Hepatic stellate cell (primary cell): ENCODE data around the gene CCR6.
A peak's percentile ranks its signal among the peaks of the same experiment; 100 is the strongest.

ENCODE experiments used
- DNase-seq: peaks from one replicate; pipeline ENCODE4 v3.0.0; 2011; ENCODE audit warnings: low spot score

CCR6 gene

DNA sequence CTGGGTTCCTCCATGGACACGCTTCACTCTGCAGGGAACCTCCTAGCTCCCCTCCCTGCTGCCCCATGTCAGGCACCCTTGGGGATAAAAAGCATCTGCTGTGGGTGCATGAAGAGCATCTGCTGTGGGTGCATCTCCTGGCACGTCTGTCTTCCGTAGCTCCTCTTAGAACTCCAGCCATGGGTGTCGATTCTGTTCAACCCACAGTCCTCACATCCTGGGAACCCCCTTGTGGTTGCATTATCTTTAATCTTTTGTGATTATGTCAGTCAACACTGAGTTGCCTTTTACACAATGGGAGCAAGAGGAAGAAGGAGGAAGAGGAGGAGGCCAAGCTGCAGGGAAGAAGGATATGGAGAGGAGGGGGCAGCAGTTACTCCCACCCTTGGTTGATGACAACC, 24.1 kb upstream of the CCR6 start:
- no peak for DNase-seq

DNA sequence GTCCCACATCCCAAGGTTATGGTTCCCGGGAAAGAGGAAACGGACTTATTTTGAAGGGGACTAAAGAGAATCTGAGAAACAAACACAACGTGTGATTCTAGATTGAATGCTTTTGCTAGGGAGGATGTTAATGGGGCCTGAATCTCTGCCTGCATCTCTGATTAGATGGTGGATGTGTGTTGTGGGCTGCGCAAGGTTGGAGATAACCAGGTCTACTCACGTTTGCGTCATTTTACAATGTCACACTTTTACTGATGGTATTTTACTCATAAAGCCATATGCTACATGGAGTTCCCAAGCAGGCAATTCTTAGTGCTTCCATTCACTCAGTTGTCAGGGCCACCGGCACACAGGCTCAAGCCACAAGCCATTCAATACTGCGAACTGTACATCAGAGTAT, 23.2 kb upstream of the CCR6 start:
- no peak for DNase-seq

DNA sequence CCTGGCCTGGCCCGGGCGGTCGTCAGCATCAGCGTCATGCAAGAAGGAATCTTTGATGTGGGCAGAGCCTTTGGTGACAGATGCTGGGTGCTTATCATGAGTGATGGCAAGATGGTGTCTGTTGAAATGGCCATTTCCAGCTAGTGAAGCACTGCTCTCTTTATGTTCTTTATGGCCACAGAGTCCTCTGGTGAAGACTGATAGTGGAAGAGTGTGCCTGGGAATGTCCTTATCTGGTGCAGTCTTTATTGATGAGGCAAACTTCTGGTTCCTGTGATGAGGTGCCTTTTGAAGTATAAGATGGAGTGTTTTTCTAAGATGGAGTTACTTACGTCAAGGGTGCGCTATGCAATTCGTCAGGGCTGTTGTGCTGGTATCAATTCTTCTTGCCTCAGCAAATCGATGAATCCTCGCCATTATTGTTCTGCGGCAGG, 22.6 kb upstream of the CCR6 start:
- no peak for DNase-seq

GRCh38 chr6:167102318-167102717, 20.6 kb upstream of the CCR6 start:
- no peak for DNase-seq

- DNase-seq, result no peak
Measured at GRCh38 chr6:167103041-167103891, 19.6 kb upstream of the CCR6 start.

DNA sequence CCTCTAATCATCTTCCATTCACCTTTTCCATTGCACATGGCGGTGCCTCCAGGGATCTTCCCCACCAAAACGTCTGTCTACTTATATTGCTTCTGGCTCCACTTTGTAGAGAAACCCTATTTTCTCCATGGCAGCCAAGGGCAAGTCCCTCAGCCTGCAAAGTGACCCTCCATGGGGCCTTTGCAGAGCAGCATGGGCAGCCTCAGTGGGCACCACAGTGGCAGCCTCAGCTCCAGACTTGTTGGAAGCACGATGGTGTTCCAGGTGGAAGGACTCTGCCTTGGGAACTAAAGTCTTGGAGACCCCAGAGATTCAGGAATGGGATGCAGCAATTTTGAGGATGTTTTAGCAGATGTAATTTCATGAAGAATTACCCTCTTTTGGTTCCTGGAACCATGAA, 18.5 kb upstream of the CCR6 start:
- DNase-seq, result no peak

GRCh38 chr6:167105060-167105459, 17.8 kb upstream of the CCR6 start:
- DNase-seq, result no peak

GRCh38 chr6:167106406-167106805, 16.5 kb upstream of the CCR6 start:
- DNase-seq, result no peak

DNA sequence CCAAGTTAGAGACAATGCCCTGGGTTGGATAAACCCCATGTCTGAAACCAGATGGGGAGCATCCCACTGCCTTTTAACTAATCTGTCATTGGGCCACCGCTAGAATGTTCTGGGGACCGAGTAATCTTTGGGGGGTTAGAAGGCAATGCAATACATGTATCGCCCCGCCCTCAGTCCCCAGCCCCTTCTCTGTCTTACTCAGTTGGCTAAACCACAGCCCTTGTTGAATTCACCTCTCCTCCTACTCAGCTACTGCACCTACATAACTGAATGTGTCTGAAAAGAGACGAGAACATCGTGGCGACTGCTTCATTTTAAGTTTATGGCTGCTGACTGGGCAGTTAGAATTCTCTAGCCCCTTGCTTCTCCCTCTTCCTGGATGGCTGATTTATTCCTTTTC, 15.1 kb upstream of the CCR6 start:
- DNase-seq, result no peak

GRCh38 chr6:167108278-167108677, 14.6 kb upstream of the CCR6 start:
- no peak for DNase-seq

GRCh38 chr6:167109651-167110050, 13.2 kb upstream of the CCR6 start:
- no peak for DNase-seq

GRCh38 chr6:167111597-167111996, 11.3 kb upstream of the CCR6 start:
- DNase-seq, result no peak

DNA sequence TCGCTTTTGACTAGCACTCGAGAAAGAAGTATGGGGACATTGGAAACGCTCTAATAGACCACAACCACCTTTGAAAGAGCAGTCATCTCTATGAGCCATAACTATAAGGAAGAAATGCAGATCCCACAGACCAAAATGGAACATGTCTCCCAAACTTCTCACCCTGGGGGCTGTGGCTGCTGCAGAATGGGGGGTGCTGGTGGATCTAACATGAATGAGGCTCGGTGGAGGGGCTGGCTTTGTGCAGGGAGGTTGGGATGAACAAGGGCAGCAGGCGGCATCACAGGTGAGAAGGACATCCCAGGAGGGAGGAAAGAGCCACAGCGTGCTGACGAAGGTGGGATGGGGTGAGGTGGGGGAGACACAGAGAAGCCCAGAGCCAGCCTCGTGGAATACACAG, 10.5 kb upstream of the CCR6 start:
- DNase-seq, result no peak

DNA sequence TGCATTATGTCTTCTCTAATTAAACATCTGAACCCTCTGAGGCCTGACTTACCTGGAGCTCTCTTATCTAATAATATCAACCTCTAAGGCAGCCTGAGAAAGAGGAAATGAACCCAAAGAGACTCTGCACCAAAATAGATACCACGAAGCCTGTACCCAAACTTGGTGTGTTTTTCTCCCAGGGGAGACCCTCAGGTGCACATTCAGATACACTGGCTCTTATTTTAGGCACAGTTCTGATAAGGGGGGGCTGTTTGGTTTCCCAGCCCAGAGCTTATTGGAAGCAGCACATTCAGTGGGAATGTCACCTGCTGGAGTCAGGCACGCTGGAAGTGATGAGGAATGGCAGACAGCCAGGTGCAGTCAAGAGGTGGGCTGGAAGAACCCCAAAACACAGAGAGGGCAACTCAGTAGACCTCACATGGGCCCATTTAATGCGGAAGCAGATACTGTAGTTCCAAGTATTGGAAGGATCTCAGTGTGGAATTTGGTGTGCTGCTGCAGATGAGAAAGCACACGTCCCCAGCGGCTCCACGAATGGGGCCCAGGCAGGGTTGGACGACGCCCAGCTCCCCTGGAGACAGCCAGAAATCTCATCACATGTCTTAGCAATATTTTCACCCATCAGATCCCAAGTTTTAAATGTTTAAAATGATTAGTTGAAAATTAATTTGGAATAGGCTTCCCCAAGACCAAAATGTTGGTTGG, 9.7 kb upstream of the CCR6 start:
- no peak for DNase-seq

DNA sequence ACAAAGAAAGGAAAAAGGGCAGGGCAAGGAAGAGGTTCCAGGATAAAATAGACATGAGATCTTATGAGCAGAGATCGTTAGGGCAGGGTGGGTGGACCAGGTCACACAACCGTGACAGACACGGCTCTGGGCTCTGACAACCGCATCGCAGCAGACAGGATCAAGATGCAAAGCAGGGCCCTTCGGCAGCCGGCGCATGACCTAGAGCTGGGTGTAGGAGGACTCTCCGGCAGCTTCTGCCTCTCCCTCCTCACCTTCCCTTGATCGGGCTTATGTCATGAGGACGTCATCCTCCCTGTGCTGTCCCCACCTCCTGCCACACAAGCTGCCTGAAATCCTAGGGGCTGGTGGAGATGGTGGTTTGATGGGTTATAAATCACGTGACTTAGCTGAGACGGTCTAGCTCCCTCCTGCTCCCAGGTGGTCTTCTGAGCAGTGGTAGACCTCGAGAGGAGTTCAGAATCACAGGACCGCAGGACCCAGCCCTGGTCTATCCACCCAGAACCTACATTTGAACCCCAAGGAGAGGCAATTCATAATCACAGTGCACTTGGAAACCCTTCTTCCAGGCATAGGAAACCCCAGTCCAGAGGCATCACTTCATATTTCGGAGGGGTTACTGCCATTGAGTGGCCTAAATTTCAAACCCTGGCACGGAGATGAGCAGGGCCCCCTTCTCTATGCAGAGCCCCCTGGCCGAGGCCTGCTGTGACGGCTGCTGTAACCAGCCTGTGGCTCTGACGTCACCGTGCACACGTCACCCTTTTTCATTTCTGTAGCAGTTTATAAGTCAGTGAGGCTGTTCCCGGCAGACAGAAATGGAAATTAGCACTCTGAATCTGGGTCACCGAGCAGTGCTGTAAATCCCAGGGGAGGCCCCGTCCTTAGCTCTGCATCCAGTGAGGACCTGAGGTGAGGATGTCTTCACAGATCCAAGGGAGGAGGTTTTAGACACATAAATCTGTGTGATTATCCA, 8.7 kb upstream of the CCR6 start:
- no peak for DNase-seq

GRCh38 chr6:167115054-167115453, 7.8 kb upstream of the CCR6 start:
- DNase-seq, result no peak

GRCh38 chr6:167116109-167116837, 6.6 kb upstream of the CCR6 start:
- peak; percentile 14 for DNase-seq

GRCh38 chr6:167116838-167117228, 6.1 kb upstream of the CCR6 start:
- DNase-seq, result no peak

- DNase-seq, result no peak
Measured at GRCh38 chr6:167118006-167118405, 4.9 kb upstream of the CCR6 start.

- DNase-seq, result no peak
Measured at GRCh38 chr6:167118839-167119238, 4.1 kb upstream of the CCR6 start.

GRCh38 chr6:167119670-167120582, 3.0 kb upstream of the CCR6 start:
- no peak for DNase-seq
